ENCODE results near the gene ADA.

- TF ChIP-seq ZZZ3 (CRISPR knock-in tag; IDR thresholded peaks at IDR 0.05; ENCODE audit: borderline replicate concordance) (no peak), ZNF609 (CRISPR knock-in tag; IDR thresholded peaks at IDR 0.05; ENCODE audit: borderline replicate concordance) (no peak), ZFP36 (IDR thresholded peaks at IDR 0.05; ENCODE audit: borderline replicate concordance, low read depth, low read length, partially characterized antibody) (no peak), DNMT3B (CRISPR knock-in tag; conservative IDR thresholded peaks at IDR 0.05) (no peak)
These were observed 38.3 kb upstream of the ADA start for GRCh38 chr20:44689809-44690208.

All from HepG2 (cell line).